Psoas muscle (tissue), 8 donors: Measurements from ENCODE around the gene RPGRIP1L. TPM values are rescaled to one million over a fixed set of nuclear protein-coding genes. Genes with fewer than 3 reads are reported as not detected.

ENCODE experiments used
- ATAC-seq, 4 donors: fragments of 200-7000 bp; cut with Tn5 transposase; one replicate each; pipeline ENCODE4 v1.9.1; 2020; ENCODE audit warnings: moderate library complexity in 3 of 4, mild to moderate bottlenecking in 2 of 4
- DNase-seq, 2 donors: peaks; one replicate each; pipeline ENCODE4 v3.0.0-alpha.2; 2020
- H3K27ac ChIP-seq: fragments of 200-600 bp; one replicate; pipeline ENCODE4 v1.8.0; 2022
- H3K27me3 ChIP-seq, 3 donors: fragments of 200-600 bp in 1 of 3; one replicate each; pipeline versions ENCODE4 v1.6.1 to v1.8.0; 2013 to 2022; ENCODE audit warnings: low read length in 2 of 3, mild to moderate bottlenecking in 2 of 3, moderate library complexity in 1 of 3; ENCODE audit not compliant: insufficient read depth in 3 of 3
- H3K36me3 ChIP-seq, 2 donors: fragments of 200-600 bp in 1 of 2; one replicate each; pipeline versions ENCODE4 v1.6.1 to v1.8.0; 2013 to 2022; ENCODE audit warnings: low read depth in 1 of 2, mild to moderate bottlenecking in 1 of 2, moderate library complexity in 1 of 2; ENCODE audit not compliant: insufficient read depth in 1 of 2
- H3K4me1 ChIP-seq: fragments of 200-600 bp; one replicate; pipeline ENCODE4 v1.8.0; 2022
- H3K4me3 ChIP-seq: fragments of 200-600 bp; one replicate; pipeline ENCODE4 v1.8.0; 2022; ENCODE audit warnings: mild to moderate bottlenecking
- H3K9me3 ChIP-seq: fragments of 200-600 bp; one replicate; pipeline ENCODE4 v1.8.0; 2022
- CTCF ChIP-seq: fragments of 200-600 bp; IDR thresholded peaks from one replicate; pipeline ENCODE4 v1.8.0; 2022; ENCODE audit warnings: antibody characterized with exemption
- WGBS, 3 donors: extraction: QIAGEN DNeasy Blood & Tissue Kit; methylation state at CpG; one replicate each; pipeline versions ENCODE4 v1.1.6 to v1.1.7; 2013; 5-methylcytosine and 5-hydroxymethylcytosine counted together
- intact Hi-C, 2 donors: fragments of 100-400 bp; cut with DNase I; formaldehyde crosslinking; loops; one replicate each; pipeline versions ENCODE4 v1.11.0 to v1.14.2; 2022
- polyA plus RNA-seq, 3 donors: library from polyadenylated mRNA; stranded (reverse); fragments of 200-250 nt; gene quantifications; one replicate each; pipeline ENCODE4 v1.2.3, GENCODE V29; 2013
- total RNA-seq, 4 donors: library from RNA; stranded (reverse); fragmentation: NEBNext Ultra II Directional in 2 of 4; extraction: Animal tissue kit (Norgen Biotek cat#: 25700) in 2 of 4; gene quantifications; one replicate each; pipeline versions ENCODE4 v1.2.1 to v1.2.4, GENCODE V29; 2021 to 2023
- donor health status: healthy with polysubstance abuse.
- donor health status: DM: no; HTN: no; CAD: no; lungs with moderate emphysema.
- donor health status: Bipolar disorder and iron deficiency.
- donor health status: healthy.
- donor health status: DM: yes; HTN: yes; CAD: no.
- donor health status: DM: no; HTN: no; CAD: no.
- donor health status: DM: no; HTN: no; CAD: no.
- donor health status: DM: yes; HTN: yes; CAD: no.

The RPGRIP1L gene
- total and polyA plus RNA-seq, 7 donors: 0.81 to 2.6 (median 1.5) TPM

DNA sequence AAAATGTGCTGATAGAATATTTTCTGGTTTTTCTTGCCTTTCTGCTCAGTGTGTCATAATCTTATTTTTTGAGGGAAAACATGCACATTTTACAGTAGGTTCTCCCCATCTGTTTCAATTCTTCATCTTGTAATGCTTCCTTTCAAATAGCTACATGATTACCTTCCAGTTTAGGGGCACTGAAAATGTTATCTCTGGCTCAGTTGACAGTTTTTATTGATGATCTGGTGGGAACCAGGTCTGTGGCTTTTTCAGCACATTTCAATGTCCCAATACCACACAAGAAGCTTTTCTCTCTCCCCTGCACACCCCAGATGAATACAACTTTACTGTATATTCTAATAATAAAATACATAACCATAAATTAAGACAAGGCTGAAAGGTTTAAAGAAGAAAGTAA is 36.8 kb upstream of the RPGRIP1L start:
- ATAC-seq: no peak
- Histone ChIP-seq H3K27me3 (no peaks in the 10 kb centered on the region), H3K9me3 (no peaks in the 10 kb centered on the region), H3K4me3 (no peak overlapping the region), H3K27ac (no peak overlapping the region), H3K4me1 (peaks cover 37% of the 10 kb centered on the region), H3K36me3 (no peaks in the 10 kb centered on the region)
- intact Hi-C loops: no loop called here
- no peak for TF ChIP-seq CTCF
- no peak for DNase-seq

GRCh38 chr16:53737552-53737951 is 33.9 kb upstream of the RPGRIP1L start:
- WGBS, 3 donors: 58 to 78% (median 63%) methylated on average over 5 of the region's 5 CpGs
- H3K27ac ChIP-seq: no peak overlapping the region
- intact Hi-C loops: loop anchor here in 1 of 2 donors (10.0 kb wide), 1 partner anchor 67 kb away; no protein-coding TSS in a partner anchor
- no peak overlapping the region for H3K4me3 ChIP-seq
- ATAC-seq (peak; percentile 66 to 91 (median 81)), DNase-seq (no peak)
- TF ChIP-seq CTCF: no peak
- no peaks in the 10 kb centered on the region for H3K27me3 ChIP-seq
- peaks cover 34% of the 10 kb centered on the region for H3K4me1 ChIP-seq
- H3K9me3 ChIP-seq: no peaks in the 10 kb centered on the region
- H3K36me3 ChIP-seq: no peaks in the 10 kb centered on the region

DNA sequence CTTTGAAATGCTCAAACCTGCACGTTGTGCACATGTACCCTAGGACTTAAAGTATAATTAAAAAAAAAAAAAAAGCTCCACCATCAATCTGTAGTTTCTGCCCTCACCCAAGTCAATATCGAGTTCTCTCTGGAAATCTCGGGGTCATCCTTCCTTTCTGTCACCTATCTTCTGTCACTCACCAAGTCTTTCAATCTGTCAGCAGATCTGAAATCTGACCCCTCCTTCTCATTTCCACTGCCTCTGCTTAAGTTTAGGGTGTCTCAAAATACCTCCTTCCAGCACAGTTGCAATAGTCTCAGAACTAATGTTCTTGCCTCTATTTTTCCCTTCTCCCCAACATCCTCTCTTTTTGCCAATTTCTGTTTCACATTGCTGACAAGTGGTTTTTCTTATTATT is 32.6 kb upstream of the RPGRIP1L start:
- ATAC-seq (peak in 2 of 4 donors; percentile 29 to 34), DNase-seq (no peak)
- no peaks in the 10 kb centered on the region for H3K36me3 ChIP-seq
- no peak for TF ChIP-seq CTCF
- no peaks in the 10 kb centered on the region for H3K9me3 ChIP-seq
- WGBS, 3 donors: 30 to 39% (median 34%) methylated on average over 3 of the region's 3 CpGs
- intact Hi-C loops: loop anchor here in 1 of 2 donors (10.0 kb wide), 1 partner anchor 69 kb away; no protein-coding TSS in a partner anchor
- no peak overlapping the region for H3K4me3 ChIP-seq
- no peak overlapping the region for H3K27ac ChIP-seq
- peaks cover 35% of the 10 kb centered on the region for H3K4me1 ChIP-seq
- no peaks in the 10 kb centered on the region for H3K27me3 ChIP-seq

GRCh38 chr16:53734908-53735307 is 31.2 kb upstream of the RPGRIP1L start:
- Histone ChIP-seq H3K27ac (no peak overlapping the region), H3K4me3 (no peak overlapping the region), H3K9me3 (no peaks in the 10 kb centered on the region), H3K36me3 (no peaks in the 10 kb centered on the region), H3K4me1 (peaks cover 35% of the 10 kb centered on the region), H3K27me3 (no peaks in the 10 kb centered on the region)
- 78 to 86% (median 83%) methylated on average over 2 of the region's 2 CpGs for WGBS, 3 donors
- DNase-seq (no peak), ATAC-seq (no peak)
- intact Hi-C loops: loop anchor here in 1 of 2 donors (10.0 kb wide), 1 partner anchor 70 kb away; no protein-coding TSS in a partner anchor
- no peak for TF ChIP-seq CTCF
